ENCODE results near the gene MTERF1.

- TF ChIP-seq EZH2 (optimal IDR thresholded peaks at IDR 0.05; ENCODE audit: low read depth, low read length) (no peak), CTCF (IDR thresholded peaks at IDR 0.05; ENCODE audit: low read length) (no peak)
Observed at GRCh38 chr7:91913612-91914011, 33.1 kb upstream of the MTERF1 start.

Measured in MM.1S (cell line).